Caco-2 (cell line): Measurements from ENCODE around the gene CENPF. TPM values are rescaled to one million over a fixed set of nuclear protein-coding genes. Genes with fewer than 3 reads are reported as not detected.

ENCODE experiments used
- BruUV-seq: library from RNA; stranded (reverse); fragments of 400-500 nt; replicated peaks from 2 replicates; lab custom pipeline; 2021; lab: Mats Ljungman, UMichigan
- CTCF ChIA-PET: fragments of 300-600 bp; sonication (Branson Sonifier 250); formaldehyde crosslinking; loops from one replicate; lab custom pipeline; 2022; ENCODE audit warnings: antibody characterized with exemption; lab: Charles Lee
- POLR2A ChIA-PET: fragments of 300-600 bp; sonication (Branson Sonifier 250); formaldehyde crosslinking; loops from one replicate; lab custom pipeline; 2022; ENCODE audit warnings: antibody characterized with exemption; lab: Charles Lee
- DNase-seq, 2 experiments: peaks; one replicate each; pipeline versions ENCODE4 v3.0.0 to v3.0.0-alpha.2; 2020 to 2022
- H3K27me3 ChIP-seq: replicated peaks from 2 replicates; pipeline ENCODE4 v1.6.0; 2011; ENCODE audit warnings: low read length; ENCODE audit not compliant: control insufficient read depth, insufficient read depth
- H3K36me3 ChIP-seq: 2 replicates; pipeline ENCODE4 v1.5.1; 2011; ENCODE audit warnings: low read length; ENCODE audit not compliant: control insufficient read depth, insufficient read depth
- H3K4me1 ChIP-seq: fragments of 250-450 bp; sonication (Bioruptor Pico); 2 replicates; pipeline ENCODE4 v1.5.1; 2020; ENCODE audit warnings: mild to moderate bottlenecking
- H3K4me3 ChIP-seq: 2 replicates; pipeline ENCODE4 v1.5.1; 2011; ENCODE audit warnings: low read depth, mild to moderate bottlenecking, control low read depth, low read length
- H3K9me3 ChIP-seq: fragments of 250-450 bp; sonication (Bioruptor Pico); 2 replicates; pipeline ENCODE4 v1.5.1; 2020; ENCODE audit warnings: mild to moderate bottlenecking, moderate library complexity
- H3K27ac Mint-ChIP-seq: one replicate; pipeline ENCODE4 v1.8.0; 2022; ENCODE audit warnings: mixed read lengths; ENCODE audit not compliant: unreplicated experiment
- H3K27me3 Mint-ChIP-seq: one replicate; pipeline ENCODE4 v1.8.0; 2022; ENCODE audit warnings: mixed read lengths; ENCODE audit not compliant: insufficient read depth, unreplicated experiment
- H3K36me3 Mint-ChIP-seq: one replicate; pipeline ENCODE4 v1.8.0; 2022; ENCODE audit warnings: mild to moderate bottlenecking, mixed read lengths; ENCODE audit not compliant: insufficient read depth, unreplicated experiment
- H3K4me1 Mint-ChIP-seq: one replicate; pipeline ENCODE4 v1.8.0; 2022; ENCODE audit warnings: low read depth, mixed read lengths; ENCODE audit not compliant: unreplicated experiment
- H3K4me3 Mint-ChIP-seq: one replicate; pipeline ENCODE4 v1.8.0; 2022; ENCODE audit warnings: mild to moderate bottlenecking, moderate library complexity, mixed read lengths; ENCODE audit not compliant: unreplicated experiment
- H3K9me3 Mint-ChIP-seq: one replicate; pipeline ENCODE4 v1.8.0; 2022; ENCODE audit warnings: mixed read lengths; ENCODE audit not compliant: unreplicated experiment
- CTCF ChIP-seq, 2 experiments: fragments of 200-600 bp in 1 of 2; IDR thresholded peaks; 1 replicate in 1 of 2; 2 replicates in 1 of 2; pipeline versions ENCODE4 v1.5.1 to v1.8.0; 2011 to 2022; ENCODE audit warnings: antibody characterized with exemption in 1 of 2, control low read depth in 1 of 2, inconsistent platforms in 1 of 2, low read depth in 1 of 2, low read length in 1 of 2, mild to moderate bottlenecking in 1 of 2, moderate library complexity in 1 of 2; ENCODE audit not compliant: insufficient read depth in 1 of 2, severe bottlenecking in 1 of 2, unreplicated experiment in 1 of 2
- intact Hi-C: fragments of 100-400 bp; cut with micrococcal nuclease; formaldehyde crosslinking; loops from one replicate; pipeline ENCODE4 v1.10.0; 2022; ENCODE audit not compliant: unreplicated experiment
- total RNA-seq: library from RNA; stranded (reverse); gene quantifications from 2 replicates; pipeline ENCODE4 v1.2.3, GENCODE V29; 2022

CENPF gene
- total RNA-seq, 1 experiment from 2014 or later = 145 TPM

GRCh38 chr1:214581785-214582184, 21.2 kb upstream of the CENPF start:
- Mint-ChIP-seq H3K27ac (no peak overlapping the region), H3K4me1 (peaks cover 7% of the 10 kb centered on the region), H3K9me3 (peaks cover 2% of the 10 kb centered on the region), H3K36me3 (no peaks in the 10 kb centered on the region), H3K4me3 (no peak overlapping the region), H3K27me3 (no peaks in the 10 kb centered on the region)
- Histone ChIP-seq H3K4me1 (no peaks in the 10 kb centered on the region; the same call in 1 of the 2 replicates), H3K4me3 (no peak overlapping the region), H3K27me3 (no peaks in the 10 kb centered on the region), H3K9me3 (peaks cover under 1% of the 10 kb centered on the region; the same call in 1 of the 2 replicates), H3K36me3 (no peaks in the 10 kb centered on the region)
- intact Hi-C loops = no loop called here
- POLR2A ChIA-PET = interaction anchor here (2.5 kb wide), 1 partner anchor 30 kb away, joined by 14 read pairs; the partner anchor contains the start of gene PTPN14
- no peak for TF ChIP-seq CTCF (IDR thresholded peaks at IDR 0.05; ENCODE audit: insufficient read depth in 1 of 2, low read depth in 1 of 2, low read length in 1 of 2, severe bottlenecking in 1 of 2, unreplicated experiment in 1 of 2)
- CTCF ChIA-PET = interaction anchor here (1.0 kb wide), 1 partner anchor 249 kb away, joined by 5 read pairs; no protein-coding TSS in a partner anchor
- DNase-seq = no peak
- BruUV-seq = no TSS peak

- H3K36me3 ChIP-seq = no peaks in the 10 kb centered on the region
- no peaks in the 10 kb centered on the region for H3K36me3 Mint-ChIP-seq
- H3K9me3 ChIP-seq = no peaks in the 10 kb centered on the region
- no peak overlapping the region for H3K4me3 ChIP-seq
- H3K27ac Mint-ChIP-seq = no peak overlapping the region
- intact Hi-C loops = no loop called here
- no TSS peak for BruUV-seq
- no peaks in the 10 kb centered on the region; the same call in 1 of the 2 replicates for H3K4me1 ChIP-seq
- TF ChIP-seq CTCF (IDR thresholded peaks at IDR 0.05; ENCODE audit: insufficient read depth in 1 of 2, low read depth in 1 of 2, low read length in 1 of 2, severe bottlenecking in 1 of 2, unreplicated experiment in 1 of 2) = no peak
- CTCF ChIA-PET = interaction anchor here (1.0 to 1.4 kb wide), 3 partner anchors 202 to 368 kb away, joined by 3 to 5 read pairs (median 4); no protein-coding TSS in a partner anchor
- H3K4me3 Mint-ChIP-seq = no peak overlapping the region
- DNase-seq = no peak
- no peaks in the 10 kb centered on the region for H3K27me3 Mint-ChIP-seq
- H3K9me3 Mint-ChIP-seq = no peaks in the 10 kb centered on the region
- no peaks in the 10 kb centered on the region for H3K27me3 ChIP-seq
- H3K4me1 Mint-ChIP-seq = peaks cover 7% of the 10 kb centered on the region
- POLR2A ChIA-PET = interaction anchor here (2.5 kb wide), 1 partner anchor 30 kb away, joined by 14 read pairs; the partner anchor contains the start of gene PTPN14
Measured at GRCh38 chr1:214582289-214582891, 20.6 kb upstream of the CENPF start.

GRCh38 chr1:214583113-214583512, 19.9 kb upstream of the CENPF start:
- no peaks in the 10 kb centered on the region for H3K36me3 ChIP-seq
- no peaks in the 10 kb centered on the region for H3K9me3 Mint-ChIP-seq
- no peaks in the 10 kb centered on the region for H3K27me3 Mint-ChIP-seq
- H3K4me3 ChIP-seq = no peak overlapping the region
- CTCF ChIA-PET = interaction anchor here (1.0 to 2.8 kb wide), 4 partner anchors 203 to 369 kb away, joined by 3 to 11 read pairs (median 4); no protein-coding TSS in a partner anchor
- BruUV-seq = no TSS peak
- TF ChIP-seq CTCF (IDR thresholded peaks at IDR 0.05; ENCODE audit: insufficient read depth in 1 of 2, low read depth in 1 of 2, low read length in 1 of 2, severe bottlenecking in 1 of 2, unreplicated experiment in 1 of 2) = no peak
- no peaks in the 10 kb centered on the region; the same call in 1 of the 2 replicates for H3K4me1 ChIP-seq
- H3K36me3 Mint-ChIP-seq = no peaks in the 10 kb centered on the region
- H3K9me3 ChIP-seq = no peaks in the 10 kb centered on the region
- DNase-seq = no peak
- no peak overlapping the region for H3K4me3 Mint-ChIP-seq
- H3K27ac Mint-ChIP-seq = no peak overlapping the region
- H3K27me3 ChIP-seq = no peaks in the 10 kb centered on the region
- POLR2A ChIA-PET = interaction anchor here (2.5 kb wide), 1 partner anchor 31 kb away, joined by 14 read pairs; the partner anchor contains the start of gene PTPN14
- H3K4me1 Mint-ChIP-seq = peaks cover 7% of the 10 kb centered on the region
- intact Hi-C loops = no loop called here
